Ishikawa (cell line): Measurements from ENCODE around the gene CALD1.

Experiments
- CEBPB ChIP-seq: IDR thresholded peaks from 2 replicates; pipeline ENCODE4 v1.6.1; 2012
- CREB1 ChIP-seq: IDR thresholded peaks from 2 replicates; pipeline ENCODE4 v1.6.1; 2012; ENCODE audit warnings: low read depth
- EGR1 ChIP-seq: IDR thresholded peaks from 2 replicates; pipeline ENCODE4 v1.6.1; 2012
- EP300 ChIP-seq: IDR thresholded peaks from 2 replicates; pipeline ENCODE4 v1.6.1; 2012; ENCODE audit warnings: borderline replicate concordance
- FOXM1 ChIP-seq: IDR thresholded peaks from 2 replicates; pipeline ENCODE4 v1.6.1; 2012; ENCODE audit warnings: low read depth, borderline replicate concordance
- MAX ChIP-seq: IDR thresholded peaks from 2 replicates; pipeline ENCODE4 v1.6.1; 2012
- NFIC ChIP-seq: IDR thresholded peaks from 2 replicates; pipeline ENCODE4 v1.6.1; 2012
- RAD21 ChIP-seq: IDR thresholded peaks from 2 replicates; pipeline ENCODE4 v1.6.1; 2012; ENCODE audit warnings: low read depth
- REST ChIP-seq: IDR thresholded peaks from 2 replicates; pipeline ENCODE4 v1.6.1; 2012; ENCODE audit warnings: low read depth, mild to moderate bottlenecking
- TAF1 ChIP-seq: IDR thresholded peaks from 2 replicates; pipeline ENCODE4 v1.6.1; 2012; ENCODE audit warnings: low read depth, mild to moderate bottlenecking
- TCF12 ChIP-seq: IDR thresholded peaks from 2 replicates; pipeline ENCODE4 v1.6.1; 2012; ENCODE audit warnings: low read depth
- TEAD4 ChIP-seq: IDR thresholded peaks from 2 replicates; pipeline ENCODE4 v1.6.1; 2012
- USF1 ChIP-seq: IDR thresholded peaks from 2 replicates; pipeline ENCODE4 v1.6.1; 2012
- YY1 ChIP-seq: IDR thresholded peaks from 2 replicates; pipeline ENCODE4 v1.6.1; 2012; ENCODE audit warnings: low read depth
- ZBTB7A ChIP-seq: IDR thresholded peaks from 2 replicates; pipeline ENCODE4 v1.6.1; 2012; ENCODE audit warnings: low read depth

CALD1 gene

GRCh38 chr7:134741907-134742635 is 37.4 kb upstream of the CALD1 start:
- TF ChIP-seq TEAD4 = peak; percentile 63; the same call in 1 of the 2 replicates
- no peak for TF ChIP-seq EGR1
- TF ChIP-seq ZBTB7A = no peak
- no peak for TF ChIP-seq FOXM1

- TF ChIP-seq REST = no peak
- TF ChIP-seq ZBTB7A = no peak
- TF ChIP-seq EGR1 = no peak
- TF ChIP-seq NFIC = no peak
- TF ChIP-seq MAX = no peak
- TF ChIP-seq CEBPB = no peak
- TF ChIP-seq USF1 = no peak
- no peak for TF ChIP-seq CREB1
- no peak for TF ChIP-seq TEAD4
- TF ChIP-seq YY1 = no peak
- TF ChIP-seq RAD21 = no peak
- TF ChIP-seq TAF1 = no peak
- TF ChIP-seq FOXM1 = no peak
- TF ChIP-seq EP300 = no peak
- TF ChIP-seq TCF12 = no peak
These were observed 36.6 kb upstream of the CALD1 start for GRCh38 chr7:134742688-134743350.

- no peak for TF ChIP-seq YY1
- no peak for TF ChIP-seq RAD21
- TF ChIP-seq CREB1 = no peak
- no peak for TF ChIP-seq FOXM1
- TF ChIP-seq EP300 = no peak
- no peak for TF ChIP-seq MAX
- no peak for TF ChIP-seq CEBPB
- TF ChIP-seq USF1 = no peak
- no peak for TF ChIP-seq TAF1
- no peak for TF ChIP-seq EGR1
- no peak for TF ChIP-seq ZBTB7A
- no peak for TF ChIP-seq TCF12
- no peak for TF ChIP-seq TEAD4
- no peak for TF ChIP-seq REST
- TF ChIP-seq NFIC = no peak
These were observed 34.9 kb upstream of the CALD1 start for GRCh38 chr7:134744569-134744968.

- TF ChIP-seq REST (no peak), YY1 (no peak), MAX (no peak), TCF12 (no peak), NFIC (no peak), ZBTB7A (no peak), TAF1 (no peak), EGR1 (no peak), TEAD4 (no peak), USF1 (no peak), EP300 (no peak), RAD21 (no peak)
These were observed 32.1 kb upstream of the CALD1 start for GRCh38 chr7:134747326-134747725.
